HuH-7.5 (cell line): ENCODE measurements around the gene ZNF778.

Source experiments
- DNase-seq: peaks from one replicate; pipeline ENCODE4 v3.0.0; 2011; ENCODE audit warnings: low spot score

The ZNF778 gene

DNA sequence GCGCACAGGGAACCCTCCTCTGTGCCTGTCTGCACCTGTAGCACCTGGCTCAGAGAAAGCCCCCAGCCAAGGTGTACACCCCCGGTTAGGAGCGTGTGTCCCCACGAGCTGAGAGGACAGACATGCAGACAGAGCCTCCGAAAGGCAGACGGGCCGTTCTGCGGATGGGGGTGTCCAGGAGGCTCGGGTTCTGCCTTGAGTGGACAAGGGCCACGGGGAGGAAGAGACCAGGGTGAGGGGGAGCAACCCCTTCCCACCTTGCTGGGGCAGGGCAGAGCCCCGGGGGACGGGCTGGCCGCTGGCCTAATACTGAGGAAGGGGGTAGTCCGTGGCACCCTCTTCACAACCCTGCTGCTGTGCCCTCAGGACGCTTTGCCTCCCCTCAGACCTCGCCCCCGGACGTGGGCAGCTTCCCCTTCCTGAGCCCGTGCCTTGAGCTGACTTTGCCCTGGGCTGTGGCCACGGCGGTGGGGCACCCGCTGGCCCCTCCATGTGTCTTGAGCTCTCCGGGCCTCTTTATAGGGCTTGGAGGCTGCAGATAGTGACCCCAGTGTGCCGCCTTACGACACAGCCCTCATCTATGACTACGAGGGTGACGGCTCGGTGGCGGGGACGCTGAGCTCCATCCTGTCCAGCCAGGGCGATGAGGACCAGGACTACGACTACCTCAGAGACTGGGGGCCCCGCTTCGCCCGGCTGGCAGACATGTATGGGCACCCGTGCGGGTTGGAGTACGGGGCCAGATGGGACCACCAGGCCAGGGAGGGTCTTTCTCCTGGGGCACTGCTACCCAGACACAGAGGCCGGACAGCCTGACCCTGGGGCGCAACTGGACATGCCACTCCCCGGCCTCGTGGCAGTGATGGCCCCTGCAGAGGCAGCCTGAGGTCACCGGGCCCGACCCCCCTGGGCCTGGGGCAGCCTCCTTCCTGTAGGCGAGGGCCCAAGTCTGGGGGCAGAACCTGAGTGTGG, 22.9 kb upstream of the ZNF778 start:
- DNase-seq = no peak

DNA sequence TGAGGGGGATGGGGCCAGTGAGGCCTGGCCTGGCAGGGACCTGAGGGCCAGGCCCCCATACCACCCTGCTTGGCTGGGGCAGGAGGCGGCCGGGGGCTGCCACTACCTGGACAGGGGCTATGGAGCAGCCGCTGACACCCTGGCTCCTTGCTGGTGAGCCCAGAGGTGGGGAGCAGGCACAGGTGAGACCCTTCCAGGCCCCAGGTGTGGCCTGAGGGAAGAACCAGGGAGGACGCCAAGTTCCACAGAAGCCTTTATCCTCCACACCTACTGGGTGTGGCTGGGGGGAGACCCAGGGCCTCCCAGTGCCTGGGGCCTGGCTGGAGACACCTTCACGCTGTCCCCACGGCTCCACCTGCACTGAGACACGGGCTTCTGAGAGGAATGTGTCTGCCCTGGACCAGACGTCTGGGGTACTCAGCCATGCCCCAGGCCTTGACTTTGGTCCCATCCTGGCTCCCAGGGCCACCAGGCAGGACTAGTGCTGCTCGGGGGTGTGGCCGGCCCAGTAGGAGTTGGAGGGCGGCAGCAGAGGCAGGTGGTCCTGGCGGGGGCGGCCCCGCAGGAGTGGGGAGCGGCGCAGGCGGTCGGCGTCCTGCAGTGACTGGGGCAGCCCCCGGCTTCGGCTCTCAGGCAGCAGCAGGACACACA, 21.9 kb upstream of the ZNF778 start:
- DNase-seq = no peak

DNA sequence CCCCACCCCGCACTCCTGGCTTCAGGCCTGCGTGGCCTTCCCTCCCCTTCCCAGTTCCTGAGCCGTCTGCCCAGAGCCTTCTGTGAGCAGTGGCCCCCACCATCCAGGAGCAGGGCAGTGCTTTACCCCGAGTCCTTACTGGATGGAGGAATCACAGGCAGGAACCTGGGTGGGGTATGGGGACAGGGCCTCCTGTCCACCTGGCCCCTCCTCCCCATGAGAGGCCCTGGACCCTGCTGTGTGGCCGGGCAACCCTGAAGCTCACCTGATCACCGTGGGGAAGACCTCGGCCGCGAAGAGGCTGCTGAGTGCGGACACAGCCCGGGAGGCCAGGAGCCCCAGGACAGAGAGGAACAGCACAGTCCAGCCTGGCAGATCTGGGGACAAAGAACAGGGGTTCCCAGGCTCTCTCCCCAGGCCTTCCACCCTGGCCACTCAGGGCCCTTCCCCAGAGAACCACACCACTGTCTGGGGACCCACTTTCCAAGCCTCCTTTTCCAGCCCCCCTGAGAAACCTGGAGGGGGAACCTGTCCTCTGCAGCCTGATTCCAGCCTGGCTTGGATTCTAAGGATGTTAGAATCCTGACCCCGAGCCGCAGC, 20.4 kb upstream of the ZNF778 start:
- no peak for DNase-seq

DNA sequence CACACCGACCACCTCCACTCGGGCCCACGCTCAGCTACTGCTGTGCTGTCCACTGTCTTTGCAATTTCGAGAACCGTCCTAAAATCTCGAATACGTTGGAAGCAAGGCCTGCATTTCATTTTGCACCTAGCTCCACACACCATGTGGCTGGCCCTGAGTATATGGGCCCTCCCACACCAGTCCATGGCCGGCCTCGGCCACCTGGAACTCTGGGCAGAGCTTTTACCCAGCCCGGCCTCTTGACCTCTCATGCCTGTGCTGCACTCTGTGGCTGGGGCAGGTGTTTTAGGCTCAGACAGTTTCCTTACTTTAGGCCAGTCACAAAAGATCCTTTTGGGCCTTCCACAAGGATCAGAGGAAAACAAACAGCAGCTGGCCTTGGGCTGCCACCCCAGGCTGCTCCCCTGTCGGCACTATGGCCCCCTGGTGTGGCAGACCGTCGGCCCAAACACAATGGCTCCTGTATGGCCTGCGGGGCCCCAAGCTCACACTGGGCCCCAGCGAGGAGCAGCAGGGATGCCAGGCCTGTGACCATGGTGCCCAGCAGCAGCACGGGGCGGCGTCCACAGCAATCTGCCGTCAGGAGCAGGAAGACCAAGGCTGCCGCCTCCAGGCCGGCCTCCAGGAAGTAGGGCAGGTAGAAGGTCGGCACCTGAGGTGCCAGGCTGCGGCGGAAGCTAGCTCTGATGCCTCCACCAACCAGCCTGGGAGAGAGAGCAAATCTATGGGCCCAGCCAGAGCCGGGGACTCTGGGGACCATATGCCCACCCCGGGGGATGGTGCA, 19.7 kb upstream of the ZNF778 start:
- DNase-seq = no peak

DNA sequence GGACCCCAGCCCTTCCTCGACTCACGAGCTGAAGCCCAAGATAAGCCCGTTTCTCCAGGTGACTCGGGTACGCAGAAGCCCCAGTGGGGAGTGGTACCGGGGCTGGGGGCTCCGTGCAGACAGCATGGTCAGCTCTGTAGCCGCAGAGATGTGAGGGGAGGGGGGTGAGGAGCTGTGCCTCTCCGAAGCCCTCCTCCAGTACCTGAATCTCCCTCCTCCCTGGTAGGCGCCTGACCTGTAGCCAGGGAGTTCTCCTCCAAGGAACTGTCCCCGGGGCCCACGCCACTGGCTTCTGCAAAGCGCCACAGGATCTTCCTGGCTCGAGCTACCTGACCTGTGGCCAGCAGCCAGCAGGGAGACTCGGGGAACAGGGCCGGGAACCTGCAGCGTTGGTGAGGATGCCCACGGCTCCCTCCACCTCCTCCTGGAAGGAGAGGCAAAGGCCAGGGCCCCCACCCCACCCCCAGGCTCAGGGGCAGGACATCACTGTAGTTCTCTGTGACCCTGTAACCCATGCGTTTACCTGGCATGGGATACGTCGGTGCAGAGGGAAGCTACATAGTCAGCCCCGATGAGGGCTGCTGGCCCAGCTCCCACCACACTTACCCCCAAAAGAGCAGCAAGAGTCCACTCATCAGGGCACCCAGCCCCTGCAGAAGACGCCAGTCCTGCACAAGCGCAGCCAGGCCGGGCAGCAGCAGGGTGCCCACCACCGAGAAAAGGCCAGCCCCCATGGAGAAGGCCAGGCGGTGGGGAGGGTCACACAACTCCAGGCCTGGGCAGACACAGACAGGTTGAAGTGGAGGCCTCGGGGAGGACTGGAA, 18.9 kb upstream of the ZNF778 start:
- peak; percentile 27 for DNase-seq

DNA sequence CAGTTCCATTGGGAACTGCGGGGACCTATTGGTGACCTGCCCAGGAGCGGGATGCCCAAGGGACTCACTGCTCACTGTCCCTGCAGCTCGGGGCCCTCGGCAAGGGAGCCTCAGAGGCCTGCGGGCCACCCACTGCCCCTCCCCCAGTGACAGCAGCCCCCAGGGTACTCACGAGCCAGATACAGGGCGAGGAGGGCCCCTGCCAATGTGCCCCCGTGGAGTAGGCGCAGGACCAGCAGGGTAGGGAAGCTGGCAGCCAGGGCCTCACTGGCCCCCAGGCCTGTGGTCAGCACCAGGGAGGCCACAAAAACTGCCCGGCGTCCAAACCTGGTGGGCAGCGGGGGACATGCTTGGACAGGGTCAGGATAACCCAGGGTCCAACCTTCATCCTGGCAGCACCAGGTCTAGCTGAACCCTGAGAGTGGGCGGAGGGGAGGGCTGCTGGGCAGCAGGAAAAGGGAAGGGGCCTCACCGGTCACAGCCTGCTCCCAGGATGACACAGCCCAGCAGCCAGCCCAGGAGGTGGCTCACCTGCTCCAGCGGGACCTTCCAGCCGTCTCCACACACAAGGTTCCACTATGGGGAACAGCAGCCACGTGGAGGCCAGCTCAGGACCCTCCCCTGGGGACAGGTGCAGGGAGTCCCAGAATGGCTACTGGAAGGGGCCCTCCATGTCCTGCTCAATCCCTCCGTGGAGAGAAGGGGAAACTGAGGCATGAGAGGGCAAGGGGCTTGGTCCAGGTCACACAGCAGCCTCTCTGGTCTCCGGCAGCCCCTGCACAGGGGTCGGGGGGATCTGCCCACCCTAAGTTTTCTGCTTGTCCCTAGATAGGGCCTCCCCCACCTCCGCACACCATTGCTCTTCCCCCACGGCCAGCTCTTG, 18.0 kb upstream of the ZNF778 start:
- peak; percentile 42 for DNase-seq

DNA sequence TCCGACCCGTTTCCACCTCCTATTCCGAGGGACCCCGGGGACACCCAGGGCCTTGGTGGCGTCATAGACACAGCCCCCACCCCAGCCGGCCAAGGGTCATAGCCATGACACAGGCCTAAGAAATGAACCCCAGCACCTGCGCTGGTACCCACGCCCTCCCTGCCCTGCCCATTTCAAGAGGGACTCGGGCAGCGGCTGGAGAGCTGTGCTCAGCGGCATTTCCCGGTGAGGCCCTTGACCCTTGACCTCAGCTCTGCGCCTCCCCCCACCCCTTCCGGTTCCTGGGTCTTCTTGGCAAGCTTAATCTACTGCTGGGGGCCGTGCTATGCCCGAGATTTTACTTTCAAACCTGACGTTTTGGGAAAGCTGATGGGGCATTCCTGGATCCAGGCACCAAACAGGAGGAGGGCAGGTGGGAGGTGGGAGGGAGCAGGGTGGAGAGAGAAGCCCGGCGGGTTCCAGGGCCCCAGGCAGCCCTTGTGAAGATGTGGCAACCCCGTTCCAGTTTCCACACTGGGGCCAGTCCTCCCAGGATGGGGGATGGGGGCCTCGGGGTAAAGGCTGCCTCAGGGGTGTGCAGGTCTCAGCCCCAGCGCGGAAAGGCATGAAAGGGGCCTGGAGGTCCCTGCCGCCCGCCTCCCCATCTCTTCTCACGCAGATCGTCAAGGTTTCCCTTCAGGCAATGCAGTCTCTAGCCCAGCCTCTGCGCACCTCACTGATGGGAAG, 17.2 kb upstream of the ZNF778 start, which contains the start of gene SLC22A31:
TSS of gene SLC22A31 (minus strand) at position 414 of the 726 bp plus-strand sequence. CDS start at position 378, 36 bp downstream.
- peak; percentile 85 for DNase-seq

DNA sequence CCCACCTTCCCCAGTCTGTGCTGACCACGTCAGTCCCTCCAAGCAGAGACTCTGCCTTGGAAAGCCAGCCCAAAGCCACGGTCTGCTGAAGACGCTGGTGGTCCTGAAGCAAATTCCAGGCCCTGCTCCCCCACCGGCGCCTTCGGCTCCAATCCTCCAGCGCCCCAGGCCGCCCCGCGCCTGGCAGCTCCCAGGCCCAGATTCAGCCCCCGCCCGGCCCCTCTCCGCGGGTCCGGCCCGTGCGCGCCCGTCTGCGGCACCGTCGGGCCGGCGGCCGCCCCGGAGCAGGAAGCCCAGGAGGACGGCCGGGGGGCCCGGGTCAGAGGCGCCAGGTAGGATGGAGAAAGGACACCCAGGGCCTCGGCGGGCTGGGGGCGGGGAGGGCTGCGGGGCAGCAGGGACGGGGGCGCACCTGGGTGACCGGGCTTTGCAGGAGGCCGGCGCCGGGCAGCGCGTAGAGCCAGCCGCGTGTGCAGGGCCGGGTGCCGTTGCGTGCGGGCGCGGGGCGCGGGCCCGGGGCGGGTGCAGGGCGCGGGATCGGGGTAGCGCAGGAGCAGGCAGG, 16.6 kb upstream of the ZNF778 start:
- peak; percentile 60 for DNase-seq

DNA sequence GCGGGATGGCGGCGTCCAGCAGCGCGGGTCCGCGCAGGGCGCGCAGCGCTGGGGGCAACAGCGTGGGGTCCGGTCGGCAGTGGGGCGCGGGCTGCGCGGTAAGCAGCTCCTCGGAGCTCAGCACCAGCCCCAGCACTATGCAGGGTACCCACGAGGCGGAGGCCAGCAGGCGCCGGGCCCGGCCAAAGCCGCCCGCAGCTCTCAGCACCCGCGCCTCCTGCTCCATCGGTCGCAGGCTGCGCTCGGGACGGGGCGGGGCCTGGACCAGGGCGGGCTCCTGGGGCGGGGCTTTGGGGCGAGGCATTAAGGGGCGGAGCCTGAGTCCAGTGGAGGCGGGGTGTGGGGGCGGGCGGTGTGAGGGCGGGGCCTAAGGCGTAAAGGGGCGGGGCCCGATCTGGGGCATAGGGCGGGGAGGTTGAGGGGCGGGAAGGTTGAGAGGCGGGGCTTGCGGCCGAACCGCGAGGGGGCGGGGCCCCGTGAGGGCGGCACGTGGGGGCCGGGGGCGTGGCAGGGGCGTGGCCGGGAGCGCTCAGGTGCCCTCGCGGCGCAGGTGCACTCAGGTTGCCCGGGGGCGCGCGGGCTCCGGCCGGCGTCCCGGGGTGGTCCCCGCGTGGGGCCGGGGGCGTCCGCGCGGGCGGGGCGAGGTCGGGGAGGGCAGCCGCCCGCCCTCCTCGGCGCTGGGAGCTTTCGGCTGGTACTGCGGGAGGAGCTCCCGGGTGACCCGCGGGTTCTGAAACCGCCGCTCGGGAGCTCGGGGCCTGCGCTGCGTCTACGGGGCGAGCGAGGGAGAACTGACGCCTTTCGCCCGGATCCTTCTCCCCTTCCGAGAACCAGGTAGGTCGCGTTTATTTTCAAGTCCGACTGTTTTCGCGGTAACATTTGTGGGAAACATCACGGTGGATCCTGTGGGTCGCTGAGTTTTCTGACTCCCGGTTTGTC, 15.8 kb upstream of the ZNF778 start:
- peak; percentile 95 for DNase-seq

DNA sequence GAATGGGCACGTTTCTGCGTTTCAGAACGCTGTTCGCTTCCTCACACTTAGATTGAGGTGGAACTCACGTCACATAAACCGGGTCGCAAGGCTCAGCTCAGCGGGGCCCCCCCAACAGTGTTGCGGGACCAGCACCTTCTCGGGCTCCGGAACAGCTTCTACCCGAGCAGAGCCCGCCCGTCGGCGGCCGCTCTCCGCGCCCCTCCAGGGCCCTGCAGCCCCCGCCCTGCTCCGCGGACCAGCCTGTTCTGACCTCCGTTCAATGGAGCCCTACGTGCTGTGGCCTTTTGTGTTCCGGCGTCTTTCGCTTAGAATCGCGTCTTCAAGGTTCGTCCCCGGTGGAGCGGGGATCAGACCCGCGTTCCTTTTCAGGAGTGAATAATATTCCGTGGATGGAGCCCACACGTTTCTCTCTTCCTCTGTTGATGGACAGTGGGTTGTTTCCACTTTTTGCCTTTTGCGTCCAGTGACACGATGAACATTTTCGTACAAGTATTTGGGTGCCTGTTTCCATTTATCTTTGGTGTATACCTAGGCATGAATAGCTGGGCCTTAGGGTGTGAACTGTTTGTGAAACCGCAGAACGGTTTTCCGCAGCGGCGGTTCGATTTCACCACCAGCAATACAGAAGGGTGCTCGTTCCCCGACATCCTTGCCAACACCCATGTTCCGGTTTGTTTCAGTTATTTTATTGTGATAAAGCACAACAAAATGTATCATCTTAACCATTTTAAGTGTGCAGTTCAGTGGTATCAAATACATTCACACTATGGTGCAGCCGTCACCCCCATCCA, 14.9 kb upstream of the ZNF778 start:
- DNase-seq = no peak

DNA sequence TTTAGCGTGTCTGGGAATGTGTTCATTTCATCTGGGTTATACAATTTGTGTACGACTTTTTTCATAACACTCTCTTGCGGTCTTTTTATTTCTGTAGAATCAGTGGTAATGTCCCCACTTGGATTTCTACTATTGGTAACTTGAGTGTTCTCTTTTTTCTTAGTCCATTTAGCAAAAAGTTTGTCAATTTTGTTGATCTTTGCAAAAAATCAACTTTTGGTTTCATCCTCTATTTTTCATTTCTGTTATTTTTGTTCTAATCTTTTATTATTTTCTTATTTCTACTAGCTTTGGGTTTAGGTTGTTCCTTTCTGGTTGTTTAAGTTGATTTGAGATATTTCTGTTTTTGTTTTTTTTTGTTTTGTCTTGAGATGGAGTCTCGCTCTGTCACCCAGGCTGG, 9.5 kb upstream of the ZNF778 start:
- DNase-seq = no peak

DNA sequence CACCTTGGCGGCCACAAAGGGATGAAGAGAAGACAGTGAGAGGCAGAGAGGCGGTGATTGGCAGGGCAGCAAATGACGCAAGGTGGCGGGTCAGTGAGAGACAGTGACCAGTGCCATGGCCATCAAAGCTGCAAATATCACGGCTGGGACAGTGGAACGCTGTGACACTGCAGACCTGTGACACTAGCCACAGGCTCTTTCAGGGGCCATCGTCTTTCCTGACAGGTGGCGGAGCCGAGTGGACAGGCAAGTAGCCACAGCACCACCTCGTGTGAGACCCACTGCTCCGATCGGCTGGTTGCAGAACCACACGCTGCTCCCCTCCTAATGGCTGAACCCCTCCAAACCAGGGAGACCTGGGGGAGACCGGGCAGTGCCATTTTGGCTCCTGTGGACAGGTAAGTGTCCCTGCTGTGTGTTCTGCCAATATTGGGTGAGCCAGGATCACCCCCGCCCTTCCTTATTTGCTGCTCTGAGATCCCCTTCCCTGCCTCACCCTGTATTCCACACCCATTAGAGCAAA, 7.9 kb upstream of the ZNF778 start:
- DNase-seq = no peak

DNA sequence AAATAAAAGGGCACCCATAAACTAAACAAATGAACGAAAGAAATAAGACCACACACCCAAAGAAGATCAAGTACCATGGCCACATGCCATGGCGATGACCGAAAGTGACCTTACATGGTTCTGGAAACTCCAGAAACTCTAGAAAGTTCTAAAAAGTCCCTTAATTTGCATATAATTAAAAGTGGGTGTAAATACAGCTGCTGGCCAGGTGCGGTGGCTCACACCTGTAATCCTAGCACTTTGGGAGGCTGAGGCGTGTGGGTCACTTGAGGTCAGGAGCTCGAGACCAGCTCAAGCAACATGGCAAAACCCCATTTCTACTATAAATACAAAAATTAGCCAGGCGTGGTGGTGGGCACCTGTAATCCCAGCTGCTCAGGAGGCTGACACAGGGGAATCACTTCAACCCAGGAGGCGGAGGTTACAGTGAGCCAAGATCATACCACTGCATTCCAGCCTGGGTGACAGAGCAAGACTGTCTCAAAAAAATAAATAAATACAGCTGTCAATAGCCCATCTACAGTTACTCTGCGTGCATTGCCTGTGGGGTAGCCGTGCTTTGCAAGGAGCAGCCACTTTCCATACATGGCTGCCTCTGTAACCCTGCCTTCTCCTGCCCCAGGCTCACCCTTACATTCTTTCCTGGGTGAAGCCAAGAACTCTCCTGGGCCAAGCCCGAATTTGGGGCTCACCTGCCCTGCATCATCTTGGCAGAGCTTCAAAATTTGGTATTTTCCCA, 7.2 kb upstream of the ZNF778 start:
- no peak for DNase-seq

DNA sequence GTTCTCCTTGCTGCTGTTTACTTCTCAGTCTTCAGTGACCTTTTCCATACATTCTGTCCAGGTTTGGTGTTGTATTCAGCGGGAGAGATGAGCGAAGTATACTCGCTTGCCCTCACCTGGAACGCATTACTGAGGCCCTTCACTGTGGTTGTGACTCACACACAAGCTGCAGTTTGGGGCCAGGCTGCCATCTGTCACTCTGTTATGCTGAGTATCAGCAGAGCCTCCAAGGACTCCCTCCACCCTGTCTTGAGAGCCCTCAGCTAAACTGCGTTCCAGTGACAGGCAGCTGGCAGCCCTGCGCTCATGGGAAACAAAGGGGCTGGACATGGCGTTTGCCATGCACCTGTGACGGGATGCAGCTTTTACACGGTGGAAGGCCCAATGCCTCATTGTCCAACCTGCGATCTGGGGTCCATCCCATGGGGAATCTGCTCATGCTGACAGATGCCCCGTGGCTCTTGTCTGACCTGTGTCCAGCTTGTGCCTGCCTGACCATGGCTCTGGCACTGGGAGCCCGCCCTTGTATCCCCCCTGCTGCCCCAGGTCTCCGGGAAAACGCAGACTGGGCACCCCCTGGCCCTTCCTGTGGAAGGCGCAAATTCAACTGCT, 6.5 kb upstream of the ZNF778 start:
- no peak for DNase-seq

DNA sequence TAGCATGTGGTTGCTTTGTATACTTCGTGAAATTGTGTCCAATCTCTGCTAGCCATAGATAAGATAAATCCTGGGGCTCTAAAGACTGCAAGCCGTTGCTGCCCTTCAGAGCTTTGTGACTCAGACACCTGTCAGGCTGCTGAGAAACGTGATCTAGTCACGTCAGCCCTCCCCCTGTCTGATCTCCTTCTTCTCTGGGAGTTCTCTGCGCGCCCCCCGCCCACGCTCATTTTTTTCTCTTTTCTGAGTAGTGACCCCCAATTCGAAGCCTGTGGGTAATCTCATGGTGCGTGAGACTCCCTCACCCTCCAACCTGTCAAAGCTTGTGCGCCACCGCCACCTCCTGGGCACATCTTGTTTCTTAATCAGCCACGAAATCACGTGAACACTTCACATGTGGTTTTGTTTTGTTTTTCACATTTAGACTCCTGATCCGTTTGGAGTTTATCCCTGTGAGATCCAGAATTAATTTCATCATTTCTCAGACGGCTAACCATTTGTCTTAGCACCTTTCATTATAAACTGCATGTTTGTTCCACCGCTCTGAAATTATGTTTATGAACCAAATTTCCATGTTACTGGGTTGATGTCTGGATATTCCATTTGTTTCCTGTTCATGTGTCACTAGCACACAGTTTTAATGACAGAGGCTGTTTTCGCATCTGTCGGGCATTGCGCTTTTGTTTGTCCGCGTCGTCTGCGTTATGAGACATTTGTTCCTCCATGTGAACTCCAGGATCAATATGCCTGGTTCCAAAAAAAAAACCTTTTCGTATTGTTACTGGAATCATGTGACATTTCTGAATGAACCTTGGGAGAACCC, 977 bp upstream of the ZNF778 start:
- DNase-seq = peak; percentile 92
